ENCODE data around the gene DUSP1.

DUSP1 gene

GRCh38 chr5:172749881-172750633 is 20.9 kb downstream of the DUSP1 start:
- no peak for DNase-seq (ENCODE audit: low read depth, low spot score)
- H3K4me3 ChIP-seq (ENCODE audit: low read depth, low read length), result no peak overlapping the region
- TF ChIP-seq, protein P1, sequence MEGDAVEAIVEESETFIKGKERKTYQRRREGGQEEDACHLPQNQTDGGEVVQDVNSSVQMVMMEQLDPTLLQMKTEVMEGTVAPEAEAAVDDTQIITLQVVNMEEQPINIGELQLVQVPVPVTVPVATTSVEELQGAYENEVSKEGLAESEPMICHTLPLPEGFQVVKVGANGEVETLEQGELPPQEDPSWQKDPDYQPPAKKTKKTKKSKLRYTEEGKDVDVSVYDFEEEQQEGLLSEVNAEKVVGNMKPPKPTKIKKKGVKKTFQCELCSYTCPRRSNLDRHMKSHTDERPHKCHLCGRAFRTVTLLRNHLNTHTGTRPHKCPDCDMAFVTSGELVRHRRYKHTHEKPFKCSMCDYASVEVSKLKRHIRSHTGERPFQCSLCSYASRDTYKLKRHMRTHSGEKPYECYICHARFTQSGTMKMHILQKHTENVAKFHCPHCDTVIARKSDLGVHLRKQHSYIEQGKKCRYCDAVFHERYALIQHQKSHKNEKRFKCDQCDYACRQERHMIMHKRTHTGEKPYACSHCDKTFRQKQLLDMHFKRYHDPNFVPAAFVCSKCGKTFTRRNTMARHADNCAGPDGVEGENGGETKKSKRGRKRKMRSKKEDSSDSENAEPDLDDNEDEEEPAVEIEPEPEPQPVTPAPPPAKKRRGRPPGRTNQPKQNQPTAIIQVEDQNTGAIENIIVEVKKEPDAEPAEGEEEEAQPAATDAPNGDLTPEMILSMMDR (IDR thresholded peaks at IDR 0.05; ENCODE audit: insufficient read depth, low read length, missing control alignments), result no peak
- ChIA-PET POLR2A (interaction anchor here (0.5 to 1.4 kb wide), 3 partner anchors 15 to 184 kb away, joined by 3 read pairs; no protein-coding TSS in a partner anchor), CTCF (interaction anchor here (1.3 to 1.7 kb wide), 3 partner anchors 9 to 183 kb away, joined by 6 to 11 read pairs (median 6); no protein-coding TSS in a partner anchor)

GRCh38 chr5:172749076-172749475 is 21.9 kb downstream of the DUSP1 start:
- DNase-seq (ENCODE audit: low read depth, low spot score), result no peak

GRCh38 chr5:172748341-172748843 is 22.6 kb downstream of the DUSP1 start:
- H3K4me3 ChIP-seq (ENCODE audit: low read depth, low read length), result no peak overlapping the region
- POLR2A ChIA-PET, result interaction anchor here (1.0 kb wide), 1 partner anchor 15 kb away, joined by 3 read pairs; no protein-coding TSS in a partner anchor
- CTCF ChIA-PET, result interaction anchor here (0.7 to 1.7 kb wide), 2 partner anchors 8 to 11 kb away, joined by 4 to 11 read pairs; no protein-coding TSS in a partner anchor
- TF ChIP-seq, protein P1 (IDR thresholded peaks at IDR 0.05; ENCODE audit: insufficient read depth, low read length, missing control alignments), result no peak
- no peak for DNase-seq (ENCODE audit: low read depth, low spot score)

More at GRCh38 chr5:172749076-172749475, 21.9 kb downstream of the DUSP1 start:
- ChIA-PET CTCF (interaction anchor here (0.7 to 1.7 kb wide), 4 partner anchors 9 to 184 kb away, joined by 4 to 11 read pairs (median 6); no protein-coding TSS in a partner anchor), POLR2A (no interaction called here)
- H3K4me3 ChIP-seq (ENCODE audit: low read depth, low read length), result no peak overlapping the region
- TF ChIP-seq, protein P1 (IDR thresholded peaks at IDR 0.05; ENCODE audit: insufficient read depth, low read length, missing control alignments), result no peak

DNA sequence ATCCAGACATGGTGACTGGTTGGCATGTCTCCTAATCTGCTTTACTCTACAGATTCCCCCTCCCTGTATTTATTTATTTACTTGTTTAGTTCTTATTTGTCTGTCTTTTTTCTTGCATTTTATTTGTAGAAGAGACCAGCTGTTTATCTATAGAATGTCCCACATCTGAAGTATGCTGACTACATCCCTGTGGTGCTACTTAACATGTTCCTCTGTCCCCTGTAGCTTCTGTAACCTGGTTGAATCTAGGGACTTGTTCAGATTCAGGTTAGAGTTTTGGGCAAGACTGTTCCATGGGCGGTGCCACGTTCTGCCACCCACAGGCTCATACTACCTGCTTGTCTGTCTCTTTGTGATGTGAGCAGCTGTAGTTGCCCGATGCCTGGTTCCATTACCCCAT is 23.5 kb downstream of the DUSP1 start:
- CTCF ChIA-PET, result interaction anchor here (1.2 kb wide), 1 partner anchor 31 kb away, joined by 4 read pairs; no protein-coding TSS in a partner anchor

GRCh38 chr5:172746725-172747124 is 24.3 kb downstream of the DUSP1 start:
- ChIA-PET CTCF (interaction anchor here (1.2 to 1.9 kb wide), 2 partner anchors 8 to 30 kb away, joined by 4 to 6 read pairs; no protein-coding TSS in a partner anchor), POLR2A (no interaction called here)
- no peak for DNase-seq (ENCODE audit: low read depth, low spot score)
- no peak overlapping the region for H3K4me3 ChIP-seq (ENCODE audit: low read depth, low read length)
- TF ChIP-seq, protein P1 (IDR thresholded peaks at IDR 0.05; ENCODE audit: insufficient read depth, low read length, missing control alignments), result no peak

More for the DNA sequence above, 23.5 kb downstream of the DUSP1 start:
- DNase-seq (ENCODE audit: low read depth, low spot score), result no peak
- no peak overlapping the region for H3K4me3 ChIP-seq (ENCODE audit: low read depth, low read length)
- TF ChIP-seq, protein P1 (IDR thresholded peaks at IDR 0.05; ENCODE audit: insufficient read depth, low read length, missing control alignments), result no peak
- POLR2A ChIA-PET, result interaction anchor here (1.0 kb wide), 1 partner anchor 14 kb away, joined by 3 read pairs; no protein-coding TSS in a partner anchor

DNA sequence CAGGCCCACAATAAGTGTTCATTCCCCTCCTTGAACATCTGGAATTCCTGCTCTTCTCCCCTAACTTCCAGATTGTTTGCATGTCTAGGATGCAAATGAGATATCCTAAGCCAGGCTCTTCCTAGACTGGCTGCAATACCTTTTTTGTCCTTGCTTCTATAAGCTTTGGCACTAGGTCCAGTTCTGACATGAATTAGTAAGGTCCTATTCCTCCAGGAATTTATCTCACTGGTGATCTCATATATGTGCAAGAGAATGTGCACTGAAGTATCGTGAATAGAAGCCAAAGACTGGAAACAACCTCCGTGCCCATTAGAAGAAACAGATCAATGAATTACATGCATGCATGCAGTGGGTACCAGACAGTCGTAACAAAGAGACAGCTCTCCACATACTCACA is 25.2 kb downstream of the DUSP1 start:
- H3K4me3 ChIP-seq (ENCODE audit: low read depth, low read length), result no peak overlapping the region
- TF ChIP-seq, protein P1 (IDR thresholded peaks at IDR 0.05; ENCODE audit: insufficient read depth, low read length, missing control alignments), result no peak
- ChIA-PET CTCF (interaction anchor here (1.0 to 1.9 kb wide), 3 partner anchors 9 to 31 kb away, joined by 3 to 6 read pairs (median 5); no protein-coding TSS in a partner anchor), POLR2A (interaction anchor here (1.2 kb wide), 1 partner anchor 12 kb away, joined by 4 read pairs; no protein-coding TSS in a partner anchor)
- DNase-seq (ENCODE audit: low read depth, low spot score), result no peak
